Upper lobe of left lung (tissue), 4 donors: ENCODE results near the gene ARHGAP42.

Source experiments
- CTCF ChIP-seq, 6 experiments: fragments of 450-650 bp in 4 of 6; fragments of 200-600 bp in 2 of 6; sonication (generic) in 2 of 6; IDR thresholded peaks; one replicate each; pipeline ENCODE4 v1.5.1; 2016 to 2019; ENCODE audit warnings: antibody characterized with exemption in 6 of 6
- POLR2A ChIP-seq, 4 donors: fragments of 450-650 bp; IDR thresholded peaks; one replicate each; pipeline ENCODE4 v1.5.1; 2016 to 2017; ENCODE audit warnings: antibody characterized with exemption in 4 of 4, mild to moderate bottlenecking in 2 of 4
- POLR2AphosphoS5 ChIP-seq, 2 donors: sonication (generic); formaldehyde crosslinking; IDR thresholded peaks; one replicate each; pipeline ENCODE4 v1.5.1; 2017; ENCODE audit warnings: antibody characterized with exemption in 2 of 2

GRCh38 chr11:100810146-100810545, 123.1 kb downstream of the ARHGAP42 start:
- TF ChIP-seq CTCF (IDR thresholded peaks at IDR 0.05) (no peak), POLR2AphosphoS5 (IDR thresholded peaks at IDR 0.05) (no peak), POLR2A (IDR thresholded peaks at IDR 0.05) (no peak)
